Activated CD4-positive, alpha-beta T cell treated with anti-CD3 and anti-CD28 coated beads, Interleukin-2, amount 50 U/mL, for 4 hours (primary cell): Measurements from ENCODE around the gene LYPD6B.

Experiments
- DNase-seq, 2 experiments: peaks; one replicate each; pipeline ENCODE4 v3.0.0-alpha.2; 2020

LYPD6B gene, protein sequence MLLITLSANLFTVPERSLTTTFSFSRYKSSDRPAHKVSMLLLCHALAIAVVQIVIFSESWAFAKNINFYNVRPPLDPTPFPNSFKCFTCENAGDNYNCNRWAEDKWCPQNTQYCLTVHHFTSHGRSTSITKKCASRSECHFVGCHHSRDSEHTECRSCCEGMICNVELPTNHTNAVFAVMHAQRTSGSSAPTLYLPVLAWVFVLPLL

DNA sequence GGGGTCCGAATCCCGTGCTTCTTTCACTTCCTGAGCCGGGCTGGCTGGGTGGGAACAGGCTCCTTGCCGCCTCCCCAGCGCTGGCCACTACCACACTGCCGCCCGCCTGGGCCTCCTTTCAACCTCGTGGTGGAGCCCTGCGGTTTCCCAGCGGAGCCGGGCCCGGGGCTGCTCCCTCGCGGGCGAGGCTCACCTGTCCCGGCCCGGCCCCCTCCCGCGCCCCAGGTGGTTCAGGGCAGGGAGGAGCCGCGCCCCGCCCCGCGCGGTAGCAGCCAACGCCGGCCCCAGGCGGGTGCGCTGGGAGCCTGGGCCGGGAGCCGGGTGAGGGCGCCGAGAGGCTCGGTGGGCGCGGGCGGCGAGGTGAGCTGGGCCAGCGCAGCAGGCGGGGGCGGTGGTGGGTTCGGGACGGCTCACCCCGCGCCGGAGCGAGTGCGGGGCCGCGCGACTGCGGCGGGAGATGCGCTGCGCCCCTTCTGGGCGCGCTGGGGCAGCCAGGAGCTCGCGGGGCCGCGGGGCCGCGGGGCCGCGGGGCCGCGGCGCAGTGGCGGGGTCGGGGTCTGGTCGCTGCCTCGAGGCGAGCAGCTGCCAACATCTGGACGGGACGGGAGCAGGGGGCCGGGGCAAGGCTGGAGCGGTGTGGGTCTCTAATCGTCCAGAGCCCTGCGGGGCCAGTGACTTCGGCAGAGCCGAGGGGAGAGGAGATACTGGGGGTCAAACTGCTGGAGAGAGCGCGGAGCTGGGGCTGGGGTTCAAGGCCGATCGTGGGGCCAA, at the start of gene LYPD6B:
Gene LYPD6B (plus strand): TSS at position 258 of the 771 bp plus-strand sequence. CDS start 92,250 bp downstream, outside the sequence.
- DNase-seq, result no peak

DNA sequence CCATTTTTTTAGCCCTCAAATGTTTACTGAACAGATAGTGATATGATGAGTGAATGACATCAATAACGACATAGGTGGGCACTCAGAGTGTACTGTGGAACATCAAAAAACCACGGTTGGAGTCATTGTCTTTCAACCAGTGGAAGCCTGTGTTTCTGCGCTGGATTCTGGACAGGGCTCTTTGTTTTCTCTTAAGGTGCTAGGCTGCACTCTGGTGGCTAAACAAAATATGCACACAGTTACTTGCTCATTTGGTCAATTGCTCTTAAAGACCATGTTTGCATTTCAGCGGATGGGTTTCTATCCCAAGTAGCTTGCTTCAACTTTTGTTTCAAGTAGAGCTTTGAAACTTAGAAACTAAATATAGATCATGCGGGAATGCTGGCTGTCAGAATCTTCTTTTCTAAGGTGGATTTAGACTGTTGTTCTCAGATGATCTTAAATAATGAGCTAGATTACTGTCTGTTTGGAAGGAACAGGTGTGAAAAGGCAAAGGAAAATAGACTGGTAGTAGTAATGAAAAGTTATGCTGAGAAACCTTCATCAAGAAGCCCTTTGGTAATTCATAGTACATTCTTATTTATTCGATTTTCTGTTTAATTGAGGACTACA, 48.5 kb upstream of the LYPD6B start:
- DNase-seq, result peak; percentile 28 to 38

DNA sequence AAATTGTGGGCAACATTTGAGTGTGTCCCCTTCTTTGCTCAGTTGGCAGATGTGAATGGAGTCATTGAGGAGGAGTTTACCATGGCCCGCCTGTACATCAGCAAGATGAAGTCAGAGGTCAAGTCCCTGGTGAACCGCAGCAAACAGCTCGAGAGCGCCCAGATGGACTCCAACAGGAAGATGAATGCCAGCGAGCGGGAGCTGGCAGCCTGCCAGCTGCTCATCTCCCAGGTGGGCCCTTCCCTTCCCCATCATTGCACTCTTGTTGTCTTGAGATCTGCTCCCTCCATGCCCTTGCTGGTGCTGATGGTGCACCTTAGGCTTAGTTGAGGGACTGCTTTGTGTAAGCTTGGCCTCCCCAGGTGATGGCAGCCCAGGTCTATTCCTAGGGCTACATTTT, 47.5 kb upstream of the LYPD6B start:
- DNase-seq, result no peak

DNA sequence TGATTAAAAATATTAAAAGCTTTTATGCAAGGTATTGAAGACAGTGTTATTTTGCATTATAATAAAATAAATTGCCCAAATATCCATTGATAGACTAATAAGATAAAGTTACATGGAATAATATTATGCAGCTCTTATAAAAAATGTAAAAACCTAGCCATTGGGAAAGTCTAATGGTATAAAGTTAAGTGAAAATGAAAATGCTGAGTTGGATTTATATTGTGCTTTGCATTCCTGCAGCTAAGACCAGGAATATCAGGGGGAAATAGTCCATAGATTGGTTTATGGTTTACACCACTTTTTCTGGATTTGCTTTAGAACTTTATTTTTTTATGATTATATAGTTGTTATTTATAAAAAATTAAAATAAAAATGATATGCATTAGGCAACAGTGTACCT, 46.1 kb upstream of the LYPD6B start:
- no peak for DNase-seq

DNA sequence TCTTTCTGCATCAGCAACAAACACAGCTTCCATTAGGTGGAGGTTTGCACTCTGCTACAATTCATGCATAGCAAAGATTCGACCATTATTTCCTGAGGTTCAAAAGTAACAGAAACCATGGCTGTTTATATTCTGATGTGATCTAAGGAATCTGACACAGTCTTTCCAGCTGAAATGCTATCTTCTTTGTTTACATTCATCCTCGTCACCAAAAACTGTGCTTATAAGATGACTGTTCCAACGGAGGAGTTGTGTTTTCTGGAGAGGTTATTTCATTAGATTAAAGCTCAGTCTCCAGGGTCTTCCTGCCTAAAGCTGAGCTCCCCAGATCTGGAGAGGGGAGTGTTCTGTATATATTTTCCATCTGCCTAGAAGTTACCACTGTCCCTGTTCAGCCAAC, 45.1 kb upstream of the LYPD6B start:
- no peak for DNase-seq

DNA sequence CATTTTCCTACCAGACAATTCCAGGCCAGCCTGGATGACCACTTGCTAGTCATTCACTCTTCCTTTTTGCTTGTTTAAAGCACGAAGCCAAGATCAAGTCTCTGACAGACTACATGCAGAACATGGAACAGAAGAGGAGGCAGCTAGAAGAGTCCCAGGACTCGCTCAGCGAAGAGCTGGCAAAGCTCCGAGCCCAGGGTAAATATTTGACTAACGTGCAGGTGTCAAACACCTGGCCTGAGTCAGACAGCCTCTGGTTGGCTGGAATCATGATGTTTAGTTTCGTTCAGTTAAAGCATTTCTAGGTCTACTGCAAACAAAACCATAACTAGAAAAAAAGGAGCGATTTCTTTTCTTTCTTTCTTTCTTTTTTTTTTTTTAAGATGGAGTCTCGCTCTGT, 44.2 kb upstream of the LYPD6B start:
- no peak for DNase-seq

DNA sequence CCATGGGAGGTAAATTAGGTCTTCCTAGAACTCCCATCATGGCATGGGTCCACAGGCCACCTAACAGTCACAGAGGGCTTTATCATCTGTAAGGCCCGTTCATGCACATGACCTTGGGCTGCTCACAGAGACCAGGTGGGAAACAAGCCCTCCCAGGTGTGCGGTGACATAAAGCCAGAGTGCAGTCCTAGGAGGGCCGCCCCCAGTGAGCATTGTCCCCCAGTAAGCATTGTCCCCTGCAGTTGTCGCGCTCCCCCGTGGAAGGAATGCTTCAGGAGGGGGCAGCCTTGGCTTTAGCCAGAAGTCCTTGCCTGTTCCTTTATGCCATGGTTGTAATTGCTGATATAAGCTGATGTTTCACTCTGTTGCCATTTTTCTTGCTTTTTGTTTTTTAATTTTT, 41.7 kb upstream of the LYPD6B start:
- no peak for DNase-seq

DNA sequence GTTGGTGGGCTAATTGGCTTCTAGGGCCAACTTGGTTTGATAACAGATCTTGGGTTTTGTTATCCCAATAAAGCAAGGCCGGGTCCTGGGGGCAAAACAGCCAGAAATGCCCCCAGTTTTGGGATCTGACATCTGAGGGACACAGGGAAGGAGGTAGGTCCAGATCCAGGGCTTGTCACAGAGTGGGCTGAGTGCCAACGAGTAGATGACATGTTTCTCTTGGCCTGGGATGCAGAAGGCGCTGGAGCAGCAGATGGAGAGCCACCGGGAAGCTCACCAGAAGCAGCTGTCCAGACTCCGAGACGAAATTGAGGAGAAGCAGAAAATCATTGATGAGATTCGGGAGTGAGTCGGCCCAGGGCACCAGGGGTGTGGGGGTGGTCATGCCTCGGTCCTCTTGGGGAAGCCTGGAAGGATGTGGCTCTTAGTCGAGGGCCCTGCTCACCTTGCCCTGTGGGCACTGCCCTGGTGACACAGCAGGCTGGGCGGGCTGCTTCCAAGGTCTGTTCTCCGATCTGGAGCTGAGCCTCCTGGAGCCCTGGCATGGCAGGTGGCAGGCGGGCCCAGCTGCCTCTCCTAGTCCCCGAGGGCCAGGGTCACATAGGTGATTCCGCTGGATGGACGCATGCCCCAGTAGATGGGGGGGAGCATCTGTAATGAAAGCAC, 40.2 kb upstream of the LYPD6B start:
- no peak for DNase-seq

DNA sequence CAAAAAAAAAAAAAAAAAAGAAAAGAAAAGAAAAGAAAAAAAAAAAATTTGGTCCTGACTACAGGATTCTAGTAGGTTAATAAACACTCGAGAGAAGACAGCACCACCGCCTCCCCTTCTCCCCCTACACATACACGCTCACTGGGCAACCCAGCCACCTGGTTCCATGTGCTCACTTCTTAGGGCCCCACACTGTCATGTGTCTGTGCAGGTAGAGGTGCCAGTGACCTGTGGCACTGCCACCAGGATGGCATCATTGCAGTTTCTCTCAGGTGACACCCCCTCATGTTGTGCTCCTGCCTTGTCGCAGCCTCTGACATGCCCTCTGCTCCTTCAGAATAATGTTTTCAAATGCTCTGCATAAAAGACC, 39.7 kb upstream of the LYPD6B start:
- no peak for DNase-seq

DNA sequence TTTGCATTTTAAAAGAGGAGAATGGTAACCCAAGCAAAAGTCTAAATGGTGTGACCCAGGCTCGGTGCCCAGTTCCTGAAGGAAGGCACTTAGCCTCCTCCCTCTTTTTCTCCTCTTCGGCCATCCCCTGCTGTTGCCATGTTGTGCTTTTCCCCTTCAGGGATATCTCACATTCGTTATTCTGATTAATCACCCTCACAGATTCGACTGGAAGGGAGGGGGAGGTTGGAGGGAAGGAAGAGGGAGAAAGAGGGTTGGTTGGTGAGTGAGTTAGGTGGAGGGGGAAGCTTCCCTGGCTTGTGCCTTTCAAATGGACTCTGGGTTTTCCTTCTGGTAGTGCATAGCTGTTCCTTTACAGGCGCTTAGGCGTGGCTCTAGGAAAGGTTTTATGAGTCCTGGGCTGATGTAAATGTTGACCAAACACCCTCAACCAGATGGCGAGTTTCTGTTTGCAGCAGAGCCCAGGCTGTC, 39.0 kb upstream of the LYPD6B start:
- DNase-seq, result no peak

DNA sequence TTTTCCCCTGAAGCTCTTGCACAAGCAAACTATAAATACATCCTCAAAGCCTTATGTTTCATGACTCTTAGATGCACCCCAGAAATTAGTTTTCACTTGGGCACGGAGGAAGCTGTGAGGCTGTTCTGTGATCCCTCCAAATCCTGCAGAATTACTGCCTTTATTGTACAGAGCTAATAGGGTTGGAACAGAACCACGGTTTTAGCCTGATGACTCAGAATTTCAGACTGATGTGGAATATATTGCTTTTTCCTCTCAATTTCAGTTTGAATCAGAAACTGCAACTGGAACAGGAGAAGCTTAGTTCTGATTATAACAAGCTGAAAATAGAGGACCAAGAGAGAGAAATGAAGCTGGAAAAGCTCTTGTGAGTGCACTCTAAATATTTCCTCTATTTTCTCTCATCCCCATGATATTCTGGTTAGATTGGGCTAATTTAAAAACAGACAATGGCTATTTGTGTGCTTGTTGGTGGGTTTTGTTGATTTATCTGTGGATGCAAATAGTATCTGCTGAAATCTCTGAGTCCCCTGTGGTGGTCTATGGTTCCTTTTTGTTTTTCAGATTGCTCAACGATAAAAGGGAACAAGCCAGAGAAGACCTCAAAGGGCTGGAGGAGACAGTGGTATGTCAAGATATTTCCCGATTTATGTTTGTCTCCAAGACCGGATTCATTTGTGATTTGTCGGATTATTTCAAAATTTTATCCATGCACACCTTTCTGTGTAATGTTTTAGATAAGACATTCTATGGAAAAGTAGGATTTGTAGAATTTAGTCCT, 38.2 kb upstream of the LYPD6B start:
- no peak for DNase-seq

DNA sequence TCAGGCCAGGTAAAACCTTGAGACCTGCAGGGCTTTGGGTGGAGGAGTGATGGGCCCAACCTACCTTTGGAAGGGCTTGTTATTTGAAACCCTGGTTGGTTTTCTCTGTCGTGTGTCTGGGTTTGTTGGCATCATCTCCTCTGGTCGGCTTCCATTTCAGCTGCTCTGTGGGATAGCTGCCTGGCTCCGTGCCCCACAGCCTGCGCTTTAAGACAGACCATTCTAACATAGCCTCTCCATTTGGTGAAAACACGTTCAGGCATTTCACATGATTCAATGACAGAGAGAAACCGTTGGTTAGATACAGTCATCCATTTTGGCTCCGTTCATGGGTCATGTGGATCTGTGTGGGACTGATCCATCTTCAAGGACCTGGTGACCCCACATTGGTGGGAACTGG, 37.0 kb upstream of the LYPD6B start:
- no peak for DNase-seq

DNA sequence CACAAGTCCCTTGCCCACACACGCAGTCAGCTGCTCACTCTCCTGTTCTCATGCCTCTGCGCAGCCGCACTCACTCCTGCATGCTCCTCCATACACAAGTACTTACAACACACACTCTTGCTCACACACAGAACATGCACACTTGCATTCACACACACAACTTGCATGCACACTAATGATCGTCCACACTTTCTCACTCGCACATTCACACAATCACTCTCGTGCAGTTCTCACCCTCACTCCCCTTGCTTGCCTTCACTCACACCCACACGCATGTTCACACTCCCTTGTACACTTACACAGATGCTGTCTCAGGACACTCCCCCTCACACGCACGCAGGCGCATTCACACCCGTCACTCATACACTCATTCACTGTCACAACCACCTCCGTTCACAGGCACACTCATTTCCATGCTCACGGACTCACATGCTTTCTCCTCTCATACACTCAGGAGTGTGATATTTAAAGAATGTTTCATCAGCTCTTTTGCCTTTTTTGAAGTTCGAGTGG, 36.1 kb upstream of the LYPD6B start:
- no peak for DNase-seq

DNA sequence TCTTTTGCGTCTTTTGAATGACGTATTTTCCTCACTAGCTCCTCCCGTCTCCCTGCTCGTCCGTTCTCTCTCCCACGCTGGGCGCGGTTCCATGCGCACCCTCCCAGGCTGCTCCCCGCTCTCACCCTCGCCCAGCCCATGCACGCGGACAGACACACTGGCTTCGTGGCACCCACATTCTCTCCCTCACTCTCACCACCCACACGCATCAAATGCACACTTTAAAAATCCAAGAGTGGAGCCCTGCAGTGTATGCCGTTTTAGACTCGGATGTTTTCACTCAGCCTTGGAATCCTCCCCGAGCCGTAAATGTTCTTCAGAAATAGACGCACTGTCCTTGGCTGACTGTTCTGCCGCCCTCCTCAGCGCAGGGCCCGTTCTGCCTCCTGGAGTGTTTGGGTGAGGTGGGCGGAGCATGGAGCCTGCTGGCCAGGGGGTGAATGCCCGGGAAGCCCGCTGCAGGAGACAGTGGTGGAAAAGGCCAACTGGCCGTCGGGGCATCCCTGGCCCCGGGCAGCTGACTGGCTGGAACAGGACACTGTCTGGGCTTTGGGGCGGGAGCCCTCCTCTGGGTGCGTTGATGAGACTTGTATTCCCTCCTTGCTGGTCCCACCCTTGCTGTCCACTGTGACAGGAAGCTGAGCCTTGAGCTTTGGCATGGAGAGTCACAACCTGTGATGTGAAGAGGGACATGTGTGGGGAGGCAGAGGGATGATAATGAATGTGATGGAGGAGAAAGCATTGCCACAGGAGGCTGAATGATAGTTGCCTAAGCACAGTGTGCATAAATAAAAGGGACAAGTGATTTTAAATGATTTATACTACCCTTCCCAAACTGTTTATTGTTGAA, 35.4 kb upstream of the LYPD6B start:
- DNase-seq, result no peak

DNA sequence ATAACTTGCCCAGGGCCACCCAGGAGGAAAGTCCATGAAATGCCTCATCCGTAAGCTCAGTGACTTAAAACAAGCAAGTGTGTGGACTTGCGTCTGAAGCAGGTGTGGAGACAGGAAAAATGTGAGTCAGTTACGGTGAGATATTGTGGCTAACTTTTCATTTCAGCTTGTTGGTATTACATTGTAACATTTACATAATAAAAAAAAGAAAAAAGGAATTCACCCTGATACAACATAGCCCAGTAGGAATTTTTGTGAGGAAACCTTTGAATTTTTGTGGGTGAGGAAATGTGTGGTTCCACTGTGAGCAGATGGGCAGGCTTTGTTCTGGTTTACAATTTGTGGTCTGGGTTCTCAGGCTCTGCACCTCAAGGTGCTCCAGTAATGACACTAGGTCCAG, 33.7 kb upstream of the LYPD6B start:
- no peak for DNase-seq

DNA sequence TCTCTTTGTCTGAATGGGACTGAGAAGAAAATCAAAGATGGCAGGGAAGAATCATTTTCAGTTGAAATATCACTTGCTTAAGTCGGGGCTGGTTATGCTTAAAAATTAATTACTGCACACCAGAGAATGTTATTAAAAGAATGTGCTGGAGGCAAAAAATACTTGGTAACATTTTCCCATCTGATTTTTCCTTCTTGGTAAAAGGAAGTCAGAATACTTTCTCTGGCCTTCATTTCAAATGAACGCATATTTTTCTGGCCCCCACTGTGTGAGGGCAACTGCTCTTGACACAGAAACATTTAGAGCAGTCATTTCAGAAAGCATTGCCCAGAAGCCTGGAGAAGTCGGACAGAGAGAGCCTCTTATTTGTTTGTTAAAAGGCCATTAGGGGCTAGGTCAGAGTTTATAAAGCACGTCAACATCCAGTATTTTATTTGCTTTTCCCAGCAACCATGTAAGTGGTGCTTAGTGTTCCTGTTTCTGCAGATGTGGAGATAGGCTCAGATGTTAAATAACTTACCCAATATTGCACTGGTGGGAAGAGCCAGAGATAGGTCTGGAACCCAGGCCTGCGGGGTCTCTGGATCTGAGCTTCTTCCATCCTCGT, 32.9 kb upstream of the LYPD6B start:
- DNase-seq, result no peak

DNA sequence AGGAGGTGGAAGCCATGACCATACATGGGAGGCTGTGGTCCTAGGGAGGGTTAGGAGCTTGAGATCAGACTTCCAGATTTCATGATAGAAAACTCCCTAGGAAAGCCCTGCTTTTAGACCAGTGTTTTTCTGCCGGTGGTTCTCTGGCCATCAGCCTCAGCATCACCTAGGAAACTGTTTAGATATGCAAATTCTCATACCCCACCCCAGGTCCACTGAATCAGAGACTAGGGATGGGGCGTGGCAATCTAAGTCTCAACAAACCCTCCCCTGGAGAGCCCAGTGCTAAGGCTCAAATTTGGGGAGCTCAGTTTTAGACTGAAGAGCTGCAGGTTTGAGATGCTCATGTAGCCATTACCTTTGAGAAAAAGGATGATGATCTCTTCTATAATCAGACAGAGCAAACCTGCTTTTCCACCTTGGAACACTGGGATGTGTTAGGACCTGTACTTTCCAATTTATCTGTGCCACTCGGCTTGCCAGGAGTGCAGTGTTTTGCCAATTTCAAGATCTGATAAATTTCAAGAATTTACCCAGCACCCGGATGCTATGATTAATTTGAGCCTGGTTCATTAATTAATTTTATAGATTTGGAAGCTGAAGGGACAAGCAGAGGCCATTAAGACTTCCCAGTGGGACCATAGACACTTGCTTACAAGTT, 31.5 kb upstream of the LYPD6B start:
- no peak for DNase-seq

DNA sequence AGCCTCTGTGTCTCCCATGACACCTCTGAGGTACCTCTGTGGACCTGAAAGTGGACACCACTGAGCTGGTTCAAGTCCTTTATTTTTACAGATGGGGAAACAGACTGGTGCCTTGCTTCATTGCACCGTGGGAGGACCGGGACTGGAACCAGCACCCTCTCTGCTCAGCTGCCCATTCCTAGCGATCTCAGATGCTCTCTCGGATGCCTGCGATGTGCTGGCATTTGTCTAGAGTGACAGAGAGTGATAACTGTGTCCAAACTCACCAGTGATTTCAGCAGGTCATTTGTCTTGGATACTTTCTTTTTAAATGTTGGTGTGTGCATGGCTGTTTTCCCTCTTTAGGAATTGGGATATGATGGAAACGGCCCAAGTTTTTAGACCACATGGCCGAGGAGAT, 30.1 kb upstream of the LYPD6B start:
- DNase-seq, result no peak

DNA sequence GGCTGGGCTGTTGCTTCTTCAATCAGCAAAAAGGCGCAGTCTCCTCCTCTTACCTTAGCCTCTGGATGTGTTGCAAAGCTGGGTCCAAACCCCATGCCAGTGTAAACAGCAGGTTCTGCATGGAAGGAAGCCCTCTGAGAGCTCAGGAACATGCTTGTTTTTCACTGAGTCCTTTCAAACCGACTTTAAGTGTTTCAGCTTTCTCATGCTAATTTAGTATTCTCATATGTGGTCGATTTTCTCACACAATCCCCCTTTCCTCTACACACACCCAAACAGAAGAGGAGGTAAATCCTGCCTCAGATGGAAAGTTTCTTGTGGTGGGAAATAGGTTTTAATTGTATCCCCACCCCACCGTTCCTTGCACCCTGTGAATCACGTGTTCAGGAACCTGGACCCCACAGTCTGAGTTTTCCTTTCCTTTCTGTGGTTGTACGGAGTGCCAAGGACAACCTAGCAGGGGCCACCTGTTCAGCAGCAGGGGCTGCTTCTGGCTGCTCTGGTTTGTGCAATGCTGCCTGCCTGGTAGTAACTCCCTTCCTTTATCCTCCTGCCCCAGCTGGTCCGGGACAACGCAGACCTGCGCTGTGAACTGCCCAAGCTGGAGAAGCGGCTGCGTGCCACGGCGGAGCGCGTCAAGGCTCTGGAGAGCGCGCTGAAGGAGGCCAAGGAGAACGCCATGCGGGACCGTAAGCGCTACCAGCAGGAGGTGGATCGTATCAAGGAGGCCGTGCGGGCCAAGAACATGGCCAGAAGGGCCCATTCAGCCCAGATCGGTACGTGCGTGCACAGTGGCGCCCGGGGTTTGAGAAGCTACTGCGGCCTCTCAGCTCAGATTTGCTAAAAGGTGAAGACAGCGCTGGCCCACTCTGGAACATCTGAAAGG, 28.7 kb upstream of the LYPD6B start:
- DNase-seq, result no peak

DNA sequence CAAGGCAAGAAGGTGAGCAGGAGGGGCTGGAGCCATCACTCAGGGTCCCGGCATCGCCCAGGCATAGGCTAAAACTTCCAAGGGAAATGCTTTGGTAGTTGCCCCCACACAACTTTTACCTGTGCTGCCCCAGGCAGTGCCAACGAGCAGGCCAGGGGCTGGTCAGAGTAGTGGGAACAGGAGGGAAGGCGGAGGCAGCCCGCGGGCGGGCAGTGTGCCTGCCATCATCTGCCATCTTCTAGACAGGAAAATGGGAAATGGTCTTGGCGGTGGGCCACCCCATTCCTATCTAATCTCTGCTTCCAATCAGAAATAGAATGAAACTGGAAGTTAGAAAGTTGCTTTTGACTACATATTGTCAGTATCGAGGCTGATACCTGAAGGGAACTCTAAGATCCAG, 26.0 kb upstream of the LYPD6B start:
- no peak for DNase-seq
